OCI-LY1 (cell line): ENCODE results near the gene CCIN.

Source experiments
- CTCF ChIP-seq: fragments of 200-600 bp; sonication (generic), shearing (Covaris generic); IDR thresholded peaks from 2 replicates; pipeline ENCODE4 v1.5.1; 2017; ENCODE audit warnings: mild to moderate bottlenecking, antibody characterized with exemption, low read length, moderate library complexity, mixed read lengths
- EZH2 ChIP-seq: fragments of 200-600 bp; sonication (generic), shearing (Covaris generic); IDR thresholded peaks from 2 replicates; pipeline ENCODE4 v1.8.0; 2017; ENCODE audit warnings: borderline replicate concordance, mixed run types, mild to moderate bottlenecking, antibody characterized with exemption, low read length, moderate library complexity, mixed read lengths

GRCh38 chr9:36150574-36151315, 18.4 kb upstream of the CCIN start:
- TF ChIP-seq CTCF: no peak
- no peak for TF ChIP-seq EZH2
